Anterior cingulate cortex (tissue), 58 donors: Measurements from ENCODE around the gene IL10.

Source experiments
- DNase-seq, 58 donors: peaks; one replicate each; lab custom pipeline; 2025; lab: John Stamatoyannopoulos, UW

IL10 gene

DNA sequence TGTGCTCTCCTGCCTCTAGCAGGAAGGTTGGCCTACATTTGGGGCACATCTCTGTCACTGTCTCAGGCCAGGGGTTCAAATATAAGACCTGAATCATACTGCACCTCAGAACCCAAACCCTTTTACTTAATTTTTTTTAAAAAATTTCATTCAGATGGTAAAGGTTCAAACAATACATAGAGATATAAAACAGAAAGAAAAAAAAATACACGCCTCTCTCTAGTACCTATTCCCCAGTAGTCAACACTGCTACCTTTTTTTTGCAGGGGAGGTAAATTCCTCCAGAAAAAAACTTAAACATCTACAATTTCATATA, 54.7 kb downstream of the IL10 start:
- DNase-seq: no peak
